Duodenal mucosa (tissue), 2 donors: ENCODE measurements around the gene ADD1.
"Not testable (repeated sequence)": the region's sequence is repeated elsewhere in the genome, so short reads cannot be mapped to it uniquely, and the experiment has no call there.

ENCODE experiments used
- H3K27ac ChIP-seq: one replicate; pipeline ENCODE4 v1.7.0; 2013; ENCODE audit warnings: low read depth, low read length
- H3K27me3 ChIP-seq, 2 donors: one replicate each; pipeline ENCODE4 v1.7.0; 2013; ENCODE audit warnings: low read length in 2 of 2, control low read depth in 1 of 2; ENCODE audit not compliant: insufficient read depth in 2 of 2, control insufficient read depth in 1 of 2
- H3K36me3 ChIP-seq, 2 donors: one replicate each; pipeline ENCODE4 v1.7.0; 2013; ENCODE audit warnings: low read length in 2 of 2, control low read depth in 1 of 2; ENCODE audit not compliant: insufficient read depth in 2 of 2, control insufficient read depth in 1 of 2
- H3K4me1 ChIP-seq, 2 donors: one replicate each; pipeline ENCODE4 v1.7.0; 2013; ENCODE audit warnings: low read length in 2 of 2, control low read depth in 1 of 2; ENCODE audit not compliant: insufficient read depth in 2 of 2, control insufficient read depth in 1 of 2
- H3K4me3 ChIP-seq, 2 donors: one replicate each; pipeline ENCODE4 v1.7.0; 2013; ENCODE audit warnings: low read length in 2 of 2, low read depth in 1 of 2
- H3K9ac ChIP-seq, 2 donors: one replicate each; pipeline ENCODE4 v1.7.0; 2013; ENCODE audit warnings: low read length in 2 of 2, low read depth in 1 of 2
- H3K9me3 ChIP-seq, 2 donors: one replicate each; pipeline ENCODE4 v1.7.0; 2013; ENCODE audit warnings: low read length in 2 of 2, control low read depth in 1 of 2; ENCODE audit not compliant: control insufficient read depth in 1 of 2

The ADD1 gene

DNA sequence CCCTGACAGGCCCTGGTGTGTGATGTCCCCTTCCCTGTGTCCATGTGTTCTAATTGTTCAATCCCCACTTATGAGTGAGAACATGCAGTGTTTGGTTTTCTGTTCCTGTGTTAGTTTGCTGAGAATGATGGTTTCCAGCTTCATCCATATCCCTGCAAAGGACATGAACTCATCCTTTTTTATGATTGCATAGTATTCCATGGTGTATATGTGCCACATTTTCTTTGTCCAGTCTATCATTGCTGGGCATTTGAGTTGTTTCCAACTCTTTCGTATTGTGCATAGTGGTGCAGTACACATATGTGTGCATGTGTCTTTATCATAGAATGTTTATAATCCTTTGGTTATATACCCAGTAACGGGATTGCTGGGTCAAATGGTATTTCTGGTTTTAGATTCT lies 73.1 kb downstream of the ADD1 start:
- H3K9ac ChIP-seq, H3K27me3 ChIP-seq, H3K9me3 ChIP-seq, H3K4me3 ChIP-seq, H3K4me1 ChIP-seq, H3K27ac ChIP-seq: not testable (repeated sequence)
- peaks cover 6 to 41% of the 10 kb centered on the region in 2 donors for H3K36me3 ChIP-seq

DNA sequence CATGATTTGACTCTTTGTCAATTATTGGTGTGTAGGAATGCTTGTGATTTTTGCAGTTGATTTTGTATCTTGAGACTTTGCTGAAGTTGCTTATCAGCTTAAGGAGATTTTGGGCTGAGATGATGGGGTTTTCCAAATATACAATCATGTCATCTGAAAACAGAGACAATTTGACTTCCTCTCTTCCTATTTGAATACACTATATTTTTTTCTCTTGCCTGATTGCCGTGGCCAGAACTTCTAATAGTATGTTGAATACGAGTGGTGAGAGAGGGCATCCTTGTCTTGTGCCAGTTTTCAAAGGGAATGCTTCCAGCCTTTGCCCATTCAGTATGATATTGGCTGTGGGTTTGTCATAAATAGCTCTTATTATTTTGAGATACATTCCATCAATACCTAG lies 74.7 kb downstream of the ADD1 start:
- not testable (repeated sequence) for H3K27ac ChIP-seq, H3K4me1 ChIP-seq, H3K9ac ChIP-seq, H3K27me3 ChIP-seq, H3K4me3 ChIP-seq, H3K9me3 ChIP-seq
- peaks cover 4 to 29% of the 10 kb centered on the region in 2 donors for H3K36me3 ChIP-seq

DNA sequence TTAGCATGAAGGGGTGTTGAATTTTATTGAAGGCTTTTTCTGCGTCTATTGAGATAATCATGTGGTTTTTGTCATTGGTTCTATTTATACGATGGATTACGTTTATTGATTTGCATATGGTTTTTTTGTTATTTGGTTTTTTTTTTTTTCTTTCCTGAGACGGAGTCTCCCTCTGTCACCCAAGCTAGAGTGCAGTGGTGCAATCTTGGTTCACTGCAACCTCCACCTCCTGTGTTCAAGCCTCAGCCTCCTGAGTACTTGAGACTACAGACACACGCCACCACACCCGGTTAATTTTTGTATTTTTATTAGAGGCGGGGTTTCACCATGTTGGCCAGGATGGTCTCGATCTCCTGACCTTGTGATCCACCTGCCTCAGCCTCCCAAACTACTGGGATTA lies 75.1 kb downstream of the ADD1 start:
- H3K9me3 ChIP-seq, H3K4me1 ChIP-seq, H3K4me3 ChIP-seq, H3K27me3 ChIP-seq, H3K9ac ChIP-seq, H3K27ac ChIP-seq: not testable (repeated sequence)
- peaks cover 6 to 29% of the 10 kb centered on the region in 2 donors for H3K36me3 ChIP-seq

DNA sequence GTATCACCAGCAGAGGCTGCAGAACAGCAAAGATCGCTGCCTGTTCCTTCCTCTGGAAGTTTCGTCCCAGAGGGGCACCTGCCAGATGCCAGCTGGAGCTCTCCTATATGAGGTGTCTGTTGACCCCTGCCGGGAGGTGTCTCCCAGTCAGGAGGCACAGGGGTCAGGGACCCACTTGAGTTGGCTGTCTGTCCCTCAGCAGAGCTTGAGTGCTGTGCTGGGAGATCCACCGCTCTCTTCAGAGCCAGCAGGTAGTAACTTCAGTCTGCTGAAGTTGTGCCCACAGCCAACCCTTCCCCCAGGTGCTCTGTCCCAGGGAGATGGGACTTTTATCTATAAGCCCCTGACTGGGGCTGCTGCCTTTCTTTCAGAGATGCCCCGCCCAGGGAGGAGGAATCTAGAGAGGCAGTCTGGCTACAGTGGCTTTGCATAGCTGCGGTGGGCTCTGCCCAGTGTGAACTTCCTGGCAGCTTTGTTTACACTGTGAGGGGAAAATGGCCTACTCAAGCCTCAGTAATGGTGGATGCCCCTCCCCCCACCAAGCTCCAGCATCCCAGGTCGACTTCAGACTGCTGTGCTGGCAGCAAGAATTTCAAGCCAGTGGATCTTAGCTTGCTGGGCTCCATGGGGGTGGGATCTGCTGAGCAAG lies 78.9 kb downstream of the ADD1 start:
- H3K27ac ChIP-seq, H3K27me3 ChIP-seq, H3K4me3 ChIP-seq, H3K4me1 ChIP-seq, H3K9me3 ChIP-seq, H3K9ac ChIP-seq: not testable (repeated sequence)
- peaks cover 25 to 41% of the 10 kb centered on the region in 2 donors for H3K36me3 ChIP-seq

DNA sequence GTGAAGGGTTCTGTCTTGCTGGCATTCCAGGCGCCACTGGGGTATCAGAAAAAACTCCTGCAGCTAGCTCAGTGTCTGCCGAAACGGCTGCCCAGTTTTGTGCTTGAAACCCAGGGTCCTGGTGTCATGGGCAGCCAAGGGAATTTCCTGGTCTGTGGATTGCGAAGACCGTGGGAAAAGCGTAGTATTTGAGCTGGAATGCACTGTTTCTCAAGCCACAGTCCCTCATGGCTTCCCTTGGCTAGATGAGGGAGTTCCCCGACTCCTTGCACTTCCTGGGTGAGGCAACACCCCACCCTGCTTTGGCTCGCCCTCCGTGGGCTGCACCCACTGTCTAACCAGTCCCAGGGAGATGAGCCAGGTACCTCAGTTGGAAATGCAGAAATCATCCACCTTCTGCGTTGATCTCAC lies 79.5 kb downstream of the ADD1 start:
- H3K36me3 ChIP-seq: peaks cover 30 to 46% of the 10 kb centered on the region in 2 donors
- H3K27ac ChIP-seq: no peak overlapping the region
- no peak overlapping the region for H3K4me3 ChIP-seq
- H3K9ac ChIP-seq: no peak overlapping the region
- no peaks in the 10 kb centered on the region for H3K9me3 ChIP-seq
- no peaks in the 10 kb centered on the region for H3K4me1 ChIP-seq
- no peaks in the 10 kb centered on the region for H3K27me3 ChIP-seq

DNA sequence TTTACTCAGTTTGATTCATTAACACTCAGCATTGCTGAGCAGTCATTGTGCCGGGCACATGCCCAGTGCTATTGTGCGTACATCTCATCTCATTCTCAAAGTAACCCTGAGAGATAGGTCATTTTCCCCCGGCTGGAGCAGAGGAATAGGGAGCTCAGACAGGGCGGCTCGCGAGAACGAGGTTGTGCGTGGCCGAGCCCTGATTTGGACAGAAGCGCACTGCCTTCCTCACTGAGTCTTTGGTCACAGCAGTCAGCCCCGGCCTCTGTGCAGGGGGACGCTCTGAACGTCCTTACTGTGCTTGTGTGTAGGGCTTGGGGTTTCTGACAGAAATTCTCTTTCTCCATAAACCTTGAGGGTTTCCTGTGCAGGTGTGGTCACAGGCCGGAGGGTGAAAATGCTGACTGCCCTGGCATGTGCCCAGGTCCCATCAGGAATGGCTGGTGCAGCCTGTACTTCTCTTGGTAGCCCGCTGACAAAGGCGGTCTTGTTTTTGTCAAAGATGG lies 80.1 kb downstream of the ADD1 start:
- H3K36me3 ChIP-seq: peaks cover 30 to 51% of the 10 kb centered on the region in 2 donors
- H3K4me3 ChIP-seq: no peak overlapping the region
- H3K4me1 ChIP-seq: no peaks in the 10 kb centered on the region
- no peak overlapping the region for H3K9ac ChIP-seq
- no peaks in the 10 kb centered on the region for H3K27me3 ChIP-seq
- H3K27ac ChIP-seq: no peak overlapping the region
- H3K9me3 ChIP-seq: no peaks in the 10 kb centered on the region

DNA sequence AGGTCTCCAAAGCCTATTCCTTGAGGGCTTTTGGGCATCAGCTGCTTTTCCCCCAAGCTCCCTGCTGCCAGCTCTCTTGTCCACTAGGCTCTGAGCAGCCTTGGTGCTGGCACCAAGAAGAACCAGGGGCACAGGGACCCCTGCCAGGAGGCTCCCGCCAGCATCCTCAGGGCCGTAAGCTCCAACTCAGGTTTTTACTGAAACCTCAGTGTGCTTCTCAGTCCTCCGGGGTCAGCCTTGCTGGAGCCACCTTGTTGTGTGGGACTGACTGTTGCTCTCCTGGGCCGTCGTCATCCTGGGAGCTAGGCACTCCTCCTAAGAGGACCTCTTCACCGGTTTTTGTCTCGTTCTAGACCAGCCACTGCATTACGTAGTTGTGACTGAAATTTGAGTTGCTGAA lies 80.6 kb downstream of the ADD1 start:
- H3K27me3 ChIP-seq: no peaks in the 10 kb centered on the region
- H3K4me1 ChIP-seq: no peaks in the 10 kb centered on the region
- H3K4me3 ChIP-seq: no peak overlapping the region
- no peaks in the 10 kb centered on the region for H3K9me3 ChIP-seq
- no peak overlapping the region for H3K27ac ChIP-seq
- peaks cover 33 to 57% of the 10 kb centered on the region in 2 donors for H3K36me3 ChIP-seq
- H3K9ac ChIP-seq: no peak overlapping the region

DNA sequence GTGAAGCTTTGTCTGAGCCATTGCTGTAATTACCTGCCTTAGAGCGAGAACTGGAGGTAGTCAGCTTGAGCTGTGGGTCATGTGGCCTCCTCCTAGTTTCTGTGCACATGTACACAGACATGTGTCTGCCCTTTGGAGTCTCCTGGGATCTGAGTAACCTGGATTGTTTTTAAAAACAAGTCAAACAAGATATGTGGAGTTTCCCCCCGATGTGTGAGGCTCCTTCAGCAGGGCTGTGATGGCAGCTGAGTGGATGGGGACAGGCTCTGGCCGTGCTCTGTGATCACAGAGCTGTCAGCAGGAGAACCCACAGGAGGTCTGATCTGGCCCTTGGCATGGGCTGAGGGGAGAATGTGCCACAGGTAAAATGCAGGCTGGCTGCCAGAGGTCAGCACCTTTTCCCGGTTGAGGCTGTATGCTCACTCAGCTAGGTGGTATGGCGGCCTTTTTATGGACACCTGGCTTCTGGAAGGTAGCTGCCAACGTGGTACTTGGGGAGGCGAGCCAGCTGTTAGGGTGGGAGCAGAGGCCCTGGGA lies 81.2 kb downstream of the ADD1 start:
- no peak overlapping the region for H3K27ac ChIP-seq
- H3K4me1 ChIP-seq: no peaks in the 10 kb centered on the region
- H3K36me3 ChIP-seq: peaks cover 37 to 62% of the 10 kb centered on the region in 2 donors

DNA sequence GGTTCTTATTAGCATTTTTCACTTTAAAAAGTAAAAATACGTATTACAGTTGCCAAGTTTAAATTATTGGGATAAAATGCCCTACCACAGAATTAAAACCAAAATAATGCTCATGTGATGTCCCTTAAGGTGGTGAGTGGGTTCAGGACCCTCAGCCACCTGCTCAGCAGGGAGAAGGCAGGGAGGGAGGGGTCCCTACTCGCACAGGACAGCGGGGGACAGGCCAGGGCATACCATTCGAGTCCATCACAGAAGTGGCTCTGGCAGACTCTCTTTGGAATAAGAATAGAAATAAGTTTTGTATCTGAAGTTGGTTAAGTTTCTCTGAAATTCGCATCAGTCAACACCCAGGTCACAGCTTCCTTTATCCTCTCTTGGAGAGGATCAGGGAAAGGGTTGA lies 81.9 kb downstream of the ADD1 start:
- Histone ChIP-seq H3K27me3 (no peaks in the 10 kb centered on the region), H3K9me3 (no peaks in the 10 kb centered on the region), H3K4me1 (peaks cover 4 to 6% of the 10 kb centered on the region in 2 donors), H3K36me3 (peaks cover 37 to 67% of the 10 kb centered on the region in 2 donors), H3K27ac (no peak overlapping the region), H3K4me3 (no peak overlapping the region), H3K9ac (no peak overlapping the region)

More for the DNA sequence above, 81.2 kb downstream of the ADD1 start:
- Histone ChIP-seq H3K27me3 (no peaks in the 10 kb centered on the region), H3K9ac (no peak overlapping the region), H3K4me3 (no peak overlapping the region), H3K9me3 (no peaks in the 10 kb centered on the region)

DNA sequence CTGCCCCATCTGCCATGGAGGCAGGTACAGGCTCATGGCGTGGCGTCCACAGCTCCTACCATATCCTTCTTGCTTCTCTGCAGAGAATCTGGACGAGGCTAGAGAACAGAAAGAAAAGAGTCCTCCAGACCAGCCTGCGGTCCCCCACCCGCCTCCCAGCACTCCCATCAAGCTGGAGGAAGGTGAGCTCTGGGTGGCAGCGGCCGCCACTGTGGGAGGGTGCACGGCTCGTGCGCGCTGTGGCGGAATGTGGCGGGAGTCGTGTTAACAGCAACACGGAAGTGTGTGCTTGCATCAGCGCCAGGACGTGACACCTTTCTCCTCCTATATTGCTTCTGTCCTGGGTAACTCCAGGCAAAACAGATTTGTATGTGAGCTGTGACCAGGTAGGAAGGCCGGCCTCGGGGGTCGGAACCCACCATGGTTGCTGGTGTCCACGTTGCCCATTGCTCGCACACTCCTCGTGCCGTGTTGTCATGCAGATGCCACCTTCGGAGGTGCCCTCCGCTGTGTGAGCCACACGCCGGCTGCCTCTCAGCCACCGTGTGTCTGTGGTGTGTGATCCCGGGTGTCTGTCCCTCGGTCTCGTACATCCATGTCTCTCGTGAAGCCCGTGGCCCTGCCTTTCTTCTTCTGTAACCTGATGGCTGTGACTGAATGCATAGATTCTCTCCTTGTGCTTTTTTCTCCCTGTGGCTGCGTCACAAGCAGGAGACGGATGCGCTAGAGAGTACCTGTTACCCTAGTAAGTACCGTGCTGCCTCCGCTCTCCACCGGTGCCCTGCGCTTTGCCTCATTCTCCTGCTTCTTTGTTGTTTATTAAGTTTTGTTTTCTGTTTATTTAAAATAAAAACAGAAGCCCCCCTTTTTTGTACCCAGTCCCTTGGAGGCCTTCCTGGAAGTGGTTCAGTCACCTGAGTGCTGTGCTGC lies 82.6 kb downstream of the ADD1 start:
- no peak overlapping the region for H3K9ac ChIP-seq
- peaks cover 37 to 73% of the 10 kb centered on the region in 2 donors for H3K36me3 ChIP-seq
- H3K27me3 ChIP-seq: no peaks in the 10 kb centered on the region
- no peaks in the 10 kb centered on the region for H3K9me3 ChIP-seq
- no peak overlapping the region for H3K27ac ChIP-seq
- no peak overlapping the region for H3K4me3 ChIP-seq
- H3K4me1 ChIP-seq: peaks cover 4 to 13% of the 10 kb centered on the region in 2 donors
